Measurements from ENCODE around the gene TAF15. TPM values are rescaled to one million over a fixed set of nuclear protein-coding genes. Genes with fewer than 3 reads are reported as not detected.
A peak's percentile ranks its signal among the peaks of the same experiment; 100 is the strongest.

Gene TAF15
- total RNA-seq, 5 donors from 2014 or later (not counting 1 experiment from before 2014, with no cell fraction given) = 186 to 228 (median 201) TPM

- DNase-seq = peak in 1 of 35 experiments; percentile 6
- Histone ChIP-seq H3K36me3 (ENCODE audit: control insufficient read depth in 2 of 2, extremely low read depth in 1 of 2, insufficient read depth in 1 of 2, low read length in 1 of 2) (no peaks in the 10 kb centered on the region), H3K27ac (ENCODE audit: low read length) (peak overlapping the region; percentile 84), H3K9me3 (no peaks in the 10 kb centered on the region), H3K4me3 (ENCODE audit: control insufficient read depth in 1 of 2, extremely low read depth in 1 of 2, low read length in 1 of 2) (peak overlapping the region; percentile 67 to 90), H3K27me3 (replicated peaks in 1 of 2; ENCODE audit: control insufficient read depth in 2 of 2, extremely low read depth in 1 of 2, insufficient read depth in 2 of 2, low read length in 1 of 2) (no peaks in the 10 kb centered on the region), H3K4me1 (ENCODE audit: control insufficient read depth in 1 of 2, extremely low read depth in 1 of 2, insufficient read depth in 2 of 2, low read length in 2 of 2) (peaks cover 24 to 25% of the 10 kb centered on the region in 2 experiments)
- ChIA-PET POLR2A (interaction anchor here (0.5 to 1.5 kb wide), 6 partner anchors 8 to 230 kb away, joined by 3 to 7 read pairs (median 4); partner anchors contain the start of gene PEX12 (in 1 of the 2)), CTCF (interaction anchor here (0.6 to 3.1 kb wide), 21 partner anchors 9 to 847 kb away, joined by 3 to 75 read pairs (median 4); partner anchors contain the start of genes CCT6B (in 1 of the 2) and ZNF830 (in 1 of the 2))
- H3K27me3 Mint-ChIP-seq = no peaks in the 10 kb centered on the region
- H3K36me3 Mint-ChIP-seq = peaks cover 5% of the 10 kb centered on the region
- H3K9me3 Mint-ChIP-seq = no peaks in the 10 kb centered on the region
- ATAC-seq (replicated peaks in 1 of 4) = no peak
- 41% methylated on average over 14 of the region's 19 CpGs for WGBS (ENCODE audit: insufficient coverage)
- peak overlapping the region; percentile 92 to 93 (median 93) for H3K4me3 Mint-ChIP-seq
- peaks cover 44 to 48% (median 46%) of the 10 kb centered on the region in 3 donors for H3K4me1 Mint-ChIP-seq
- H3K27ac Mint-ChIP-seq = peak overlapping the region; percentile 99
Measured at GRCh38 chr17:35808240-35808961, 883 bp upstream of the TAF15 start.

- H3K27ac ChIP-seq (ENCODE audit: low read length) = peak overlapping the region; percentile 84
- DNase-seq = no peak
- 2% methylated on average over 16 of the region's 24 CpGs for WGBS (ENCODE audit: insufficient coverage)
- peak in 2 of 4 experiments; percentile 3 to 5 for ATAC-seq (replicated peaks in 1 of 4)
- peak overlapping the region; percentile 99 for H3K27ac Mint-ChIP-seq
- peak overlapping the region; percentile 92 to 93 (median 93) for H3K4me3 Mint-ChIP-seq
- H3K27me3 ChIP-seq (replicated peaks in 1 of 2; ENCODE audit: control insufficient read depth in 2 of 2, extremely low read depth in 1 of 2, insufficient read depth in 2 of 2, low read length in 1 of 2) = no peaks in the 10 kb centered on the region
- peak overlapping the region; percentile 67 to 90 for H3K4me3 ChIP-seq (ENCODE audit: control insufficient read depth in 1 of 2, extremely low read depth in 1 of 2, low read length in 1 of 2)
- H3K4me1 ChIP-seq (ENCODE audit: control insufficient read depth in 1 of 2, extremely low read depth in 1 of 2, insufficient read depth in 2 of 2, low read length in 2 of 2) = peaks cover 21 to 24% of the 10 kb centered on the region in 2 experiments
- no peaks in the 10 kb centered on the region for H3K36me3 ChIP-seq (ENCODE audit: control insufficient read depth in 2 of 2, extremely low read depth in 1 of 2, insufficient read depth in 1 of 2, low read length in 1 of 2)
- no peaks in the 10 kb centered on the region for H3K27me3 Mint-ChIP-seq
- POLR2A ChIA-PET = interaction anchor here in 1 of 2 donors (1.5 kb wide), 1 partner anchor 46 kb away, joined by 7 read pairs; no protein-coding TSS in a partner anchor
- peaks cover 55 to 61% (median 55%) of the 10 kb centered on the region in 3 donors for H3K4me1 Mint-ChIP-seq
- no peaks in the 10 kb centered on the region for H3K9me3 Mint-ChIP-seq
- CTCF ChIA-PET = interaction anchor here (0.6 to 3.1 kb wide), 6 partner anchors 9 to 387 kb away, joined by 3 to 75 read pairs (median 5); no protein-coding TSS in a partner anchor
- H3K9me3 ChIP-seq = no peaks in the 10 kb centered on the region
- H3K36me3 Mint-ChIP-seq = peaks cover 10% of the 10 kb centered on the region
Measured at GRCh38 chr17:35809855-35810461, 674 bp downstream of the TAF15 start.

GRCh38 chr17:35811759-35812158 is 2.5 kb downstream of the TAF15 start:
- H3K36me3 Mint-ChIP-seq = peaks cover 10% of the 10 kb centered on the region
- CTCF ChIA-PET = interaction anchor here in 1 of 2 donors (0.7 to 1.5 kb wide), 2 partner anchors 38 to 48 kb away, joined by 4 to 7 read pairs; no protein-coding TSS in a partner anchor
- peak overlapping the region; percentile 22 to 49 for H3K27ac Mint-ChIP-seq
- H3K9me3 Mint-ChIP-seq = no peaks in the 10 kb centered on the region
- no peak overlapping the region for H3K4me3 ChIP-seq (ENCODE audit: control insufficient read depth in 1 of 2, extremely low read depth in 1 of 2, low read length in 1 of 2)
- no peak overlapping the region for H3K27ac ChIP-seq (ENCODE audit: low read length)
- H3K4me1 Mint-ChIP-seq = peaks cover 71 to 77% (median 72%) of the 10 kb centered on the region in 3 donors
- H3K36me3 ChIP-seq (ENCODE audit: control insufficient read depth in 2 of 2, extremely low read depth in 1 of 2, insufficient read depth in 1 of 2, low read length in 1 of 2) = no peaks in the 10 kb centered on the region
- peak overlapping the region; percentile 37 to 92 (median 39) for H3K4me3 Mint-ChIP-seq
- POLR2A ChIA-PET = no interaction called here
- H3K9me3 ChIP-seq = no peaks in the 10 kb centered on the region
- no peak for ATAC-seq (replicated peaks in 1 of 4)
- 60% methylated on average over 1 of the region's 6 CpGs for WGBS (ENCODE audit: insufficient coverage)
- H3K4me1 ChIP-seq (ENCODE audit: control insufficient read depth in 1 of 2, extremely low read depth in 1 of 2, insufficient read depth in 2 of 2, low read length in 2 of 2) = peaks cover 21 to 29% of the 10 kb centered on the region in 2 experiments
- H3K27me3 ChIP-seq (replicated peaks in 1 of 2; ENCODE audit: control insufficient read depth in 2 of 2, extremely low read depth in 1 of 2, insufficient read depth in 2 of 2, low read length in 1 of 2) = no peaks in the 10 kb centered on the region
- no peak for DNase-seq
- H3K27me3 Mint-ChIP-seq = no peaks in the 10 kb centered on the region

GRCh38 chr17:35812456-35812855 is 3.2 kb downstream of the TAF15 start:
- no CpG with 5 or more reads among the region's 5 CpGs for WGBS (ENCODE audit: insufficient coverage)
- peaks cover 77 to 84% (median 77%) of the 10 kb centered on the region in 3 donors for H3K4me1 Mint-ChIP-seq
- H3K4me3 Mint-ChIP-seq = peak overlapping the region in 1 of 3 donors; percentile 22
- H3K27me3 Mint-ChIP-seq = no peaks in the 10 kb centered on the region
- peaks cover 0 to 6% of the 10 kb centered on the region in 2 donors for H3K36me3 ChIP-seq (ENCODE audit: control insufficient read depth in 2 of 2, extremely low read depth in 1 of 2, insufficient read depth in 1 of 2, low read length in 1 of 2)
- peaks cover 10% of the 10 kb centered on the region for H3K36me3 Mint-ChIP-seq
- no peak for DNase-seq
- ChIA-PET POLR2A (interaction anchor here in 1 of 2 donors (0.6 kb wide), 1 partner anchor 769 kb away, joined by 3 read pairs; no protein-coding TSS in a partner anchor), CTCF (interaction anchor here in 1 of 2 donors (0.7 to 1.5 kb wide), 2 partner anchors 38 to 48 kb away, joined by 4 to 7 read pairs; no protein-coding TSS in a partner anchor)
- H3K4me1 ChIP-seq (ENCODE audit: control insufficient read depth in 1 of 2, extremely low read depth in 1 of 2, insufficient read depth in 2 of 2, low read length in 2 of 2) = peaks cover 24 to 33% of the 10 kb centered on the region in 2 experiments
- no peak overlapping the region for H3K4me3 ChIP-seq (ENCODE audit: control insufficient read depth in 1 of 2, extremely low read depth in 1 of 2, low read length in 1 of 2)
- no peaks in the 10 kb centered on the region for H3K9me3 Mint-ChIP-seq
- no peaks in the 10 kb centered on the region for H3K27me3 ChIP-seq (replicated peaks in 1 of 2; ENCODE audit: control insufficient read depth in 2 of 2, extremely low read depth in 1 of 2, insufficient read depth in 2 of 2, low read length in 1 of 2)
- H3K27ac Mint-ChIP-seq = no peak overlapping the region
- no peak for ATAC-seq (replicated peaks in 1 of 4)
- no peaks in the 10 kb centered on the region for H3K9me3 ChIP-seq
- no peak overlapping the region for H3K27ac ChIP-seq (ENCODE audit: low read length)

GRCh38 chr17:35816723-35817122 is 7.4 kb downstream of the TAF15 start:
- ChIA-PET POLR2A (interaction anchor here (0.6 to 0.7 kb wide), 6 partner anchors 8 to 77 kb away, joined by 3 to 11 read pairs (median 6); no protein-coding TSS in a partner anchor), CTCF (interaction anchor here (0.6 to 1.7 kb wide), 10 partner anchors 8 to 730 kb away, joined by 3 to 9 read pairs (median 5); partner anchors contain the start of gene TAF15 (in 1 of the 2))
- Histone ChIP-seq H3K9me3 (no peaks in the 10 kb centered on the region), H3K4me1 (ENCODE audit: control insufficient read depth in 1 of 2, extremely low read depth in 1 of 2, insufficient read depth in 2 of 2, low read length in 2 of 2) (peaks cover 6 to 15% of the 10 kb centered on the region in 2 experiments), H3K27ac (ENCODE audit: low read length) (no peak overlapping the region), H3K36me3 (ENCODE audit: control insufficient read depth in 2 of 2, extremely low read depth in 1 of 2, insufficient read depth in 1 of 2, low read length in 1 of 2) (peaks cover 3 to 27% of the 10 kb centered on the region in 2 donors), H3K4me3 (ENCODE audit: control insufficient read depth in 1 of 2, extremely low read depth in 1 of 2, low read length in 1 of 2) (no peak overlapping the region), H3K27me3 (replicated peaks in 1 of 2; ENCODE audit: control insufficient read depth in 2 of 2, extremely low read depth in 1 of 2, insufficient read depth in 2 of 2, low read length in 1 of 2) (no peaks in the 10 kb centered on the region)
- H3K4me3 Mint-ChIP-seq = no peak overlapping the region
- peaks cover 64 to 73% (median 73%) of the 10 kb centered on the region in 3 donors for H3K4me1 Mint-ChIP-seq
- no peaks in the 10 kb centered on the region for H3K9me3 Mint-ChIP-seq
- no peaks in the 10 kb centered on the region for H3K27me3 Mint-ChIP-seq
- DNase-seq (no peak), ATAC-seq (replicated peaks in 1 of 4) (no peak)
- peaks cover 28% of the 10 kb centered on the region for H3K36me3 Mint-ChIP-seq
- H3K27ac Mint-ChIP-seq = no peak overlapping the region
- WGBS (ENCODE audit: insufficient coverage) = 92% methylated on average over 3 of the region's 5 CpGs

GRCh38 chr17:35817196-35817595 is 7.9 kb downstream of the TAF15 start:
- ATAC-seq (replicated peaks in 1 of 4) = no peak
- CTCF ChIA-PET = interaction anchor here (0.6 to 1.7 kb wide), 6 partner anchors 8 to 729 kb away, joined by 4 to 9 read pairs (median 6); partner anchors contain the start of gene TAF15 (in 1 of the 2)
- peaks cover 3 to 13% of the 10 kb centered on the region in 2 experiments for H3K4me1 ChIP-seq (ENCODE audit: control insufficient read depth in 1 of 2, extremely low read depth in 1 of 2, insufficient read depth in 2 of 2, low read length in 2 of 2)
- H3K36me3 Mint-ChIP-seq = peaks cover 28% of the 10 kb centered on the region
- WGBS (ENCODE audit: insufficient coverage) = no CpG with 5 or more reads among the region's 1 CpG
- POLR2A ChIA-PET = interaction anchor here (0.6 to 0.7 kb wide), 3 partner anchors 9 to 59 kb away, joined by 3 to 4 read pairs (median 3); no protein-coding TSS in a partner anchor
- H3K9me3 ChIP-seq = no peaks in the 10 kb centered on the region
- no peak overlapping the region for H3K27ac Mint-ChIP-seq
- H3K4me3 ChIP-seq (ENCODE audit: control insufficient read depth in 1 of 2, extremely low read depth in 1 of 2, low read length in 1 of 2) = no peak overlapping the region
- H3K4me1 Mint-ChIP-seq = peaks cover 59 to 69% (median 68%) of the 10 kb centered on the region in 3 donors
- no peak overlapping the region for H3K4me3 Mint-ChIP-seq
- no peaks in the 10 kb centered on the region for H3K27me3 ChIP-seq (replicated peaks in 1 of 2; ENCODE audit: control insufficient read depth in 2 of 2, extremely low read depth in 1 of 2, insufficient read depth in 2 of 2, low read length in 1 of 2)
- DNase-seq = no peak
- no peak overlapping the region for H3K27ac ChIP-seq (ENCODE audit: low read length)
- H3K9me3 Mint-ChIP-seq = no peaks in the 10 kb centered on the region
- no peaks in the 10 kb centered on the region for H3K27me3 Mint-ChIP-seq
- peaks cover 3 to 29% of the 10 kb centered on the region in 2 donors for H3K36me3 ChIP-seq (ENCODE audit: control insufficient read depth in 2 of 2, extremely low read depth in 1 of 2, insufficient read depth in 1 of 2, low read length in 1 of 2)
